Endodermal cell (in vitro differentiated cells): ENCODE measurements around the gene CFAP77. TPM values are rescaled to one million over a fixed set of nuclear protein-coding genes. Genes with fewer than 3 reads are reported as not detected.

Source experiments
- DNase-seq: peaks from one replicate; pipeline ENCODE4 v3.0.0-alpha.2; 2017
- H3K27ac ChIP-seq: 2 replicates; pipeline ENCODE4 v1.5.1; 2013; ENCODE audit warnings: mild to moderate bottlenecking, low read depth, low read length, moderate library complexity
- H3K27me3 ChIP-seq: 2 replicates; pipeline ENCODE4 v1.6.1; 2013; ENCODE audit warnings: mild to moderate bottlenecking, low read length, moderate library complexity; ENCODE audit not compliant: insufficient read depth, control insufficient read depth, poor library complexity, severe bottlenecking
- H3K36me3 ChIP-seq: 2 replicates; pipeline ENCODE4 v1.7.0; 2013; ENCODE audit warnings: mild to moderate bottlenecking, low read length, moderate library complexity; ENCODE audit not compliant: control insufficient read depth, insufficient read depth
- H3K4me1 ChIP-seq: one replicate; pipeline ENCODE4 v1.7.0; 2013; ENCODE audit warnings: low read length; ENCODE audit not compliant: control insufficient read depth, insufficient read depth
- H3K4me3 ChIP-seq: 2 replicates; pipeline ENCODE4 v1.5.1; 2013; ENCODE audit warnings: mild to moderate bottlenecking, low read length, moderate library complexity
- H3K9ac ChIP-seq: 2 replicates; pipeline ENCODE4 v1.6.1; 2013; ENCODE audit warnings: mild to moderate bottlenecking, low read length, moderate library complexity; ENCODE audit not compliant: poor library complexity, severe bottlenecking; ENCODE audit errors: extremely low read depth
- H3K9me3 ChIP-seq: 2 replicates; pipeline ENCODE4 v1.6.1; 2013; ENCODE audit warnings: mild to moderate bottlenecking, low read length, moderate library complexity; ENCODE audit not compliant: control insufficient read depth
- H3K27ac Mint-ChIP-seq: 2 replicates; pipeline ENCODE4 v1.8.0; 2020; ENCODE audit warnings: mixed read lengths
- H3K27me3 Mint-ChIP-seq: 2 replicates; pipeline ENCODE4 v1.8.0; 2021; ENCODE audit warnings: mild to moderate bottlenecking, mixed read lengths; ENCODE audit not compliant: insufficient read depth
- H3K36me3 Mint-ChIP-seq: 2 replicates; pipeline ENCODE4 v1.8.0; 2020; ENCODE audit warnings: low read depth, mixed read lengths
- H3K4me1 Mint-ChIP-seq: 2 replicates; pipeline ENCODE4 v1.8.0; 2020; ENCODE audit warnings: mixed read lengths
- H3K4me3 Mint-ChIP-seq: 2 replicates; pipeline ENCODE4 v1.8.0; 2020; ENCODE audit warnings: mild to moderate bottlenecking, moderate library complexity, mixed read lengths
- H3K9me3 Mint-ChIP-seq: 2 replicates; pipeline ENCODE4 v1.8.0; 2020; ENCODE audit warnings: mild to moderate bottlenecking, mixed read lengths
- WGBS, 2 experiments: methylation state at CpG; one replicate each; pipeline versions ENCODE4 v1.1.5 to v1.1.7; 2013; ENCODE audit warnings: missing lambda C conversion rate in 2 of 2, mixed read lengths in 1 of 2; ENCODE audit not compliant: insufficient coverage in 1 of 2, insufficient read length in 1 of 2; 5-methylcytosine and 5-hydroxymethylcytosine counted together
- total RNA-seq, 2 donors: library from RNA; stranded (reverse); fragmentation: NEBNext Ultra II Directional in 1 of 2; extraction: Animal tissue kit (Norgen Biotek cat#: 25700) in 1 of 2; gene quantifications; 2 replicates in 1 of 2; 3 replicates in 1 of 2; pipeline ENCODE4 v1.2.1, GENCODE V29; 2021
- TF ChIP-seq, protein P1 (sequence below): fragments of 200-600 bp; sonication (generic); conservative IDR thresholded peaks from 2 replicates; pipeline ENCODE4 v1.5.0; 2021; ENCODE audit warnings: antibody characterized with exemption, mild to moderate bottlenecking

CFAP77 gene
- total RNA-seq, 2 donors from 2014 or later, result 1.7 to 2.2 TPM

DNA sequence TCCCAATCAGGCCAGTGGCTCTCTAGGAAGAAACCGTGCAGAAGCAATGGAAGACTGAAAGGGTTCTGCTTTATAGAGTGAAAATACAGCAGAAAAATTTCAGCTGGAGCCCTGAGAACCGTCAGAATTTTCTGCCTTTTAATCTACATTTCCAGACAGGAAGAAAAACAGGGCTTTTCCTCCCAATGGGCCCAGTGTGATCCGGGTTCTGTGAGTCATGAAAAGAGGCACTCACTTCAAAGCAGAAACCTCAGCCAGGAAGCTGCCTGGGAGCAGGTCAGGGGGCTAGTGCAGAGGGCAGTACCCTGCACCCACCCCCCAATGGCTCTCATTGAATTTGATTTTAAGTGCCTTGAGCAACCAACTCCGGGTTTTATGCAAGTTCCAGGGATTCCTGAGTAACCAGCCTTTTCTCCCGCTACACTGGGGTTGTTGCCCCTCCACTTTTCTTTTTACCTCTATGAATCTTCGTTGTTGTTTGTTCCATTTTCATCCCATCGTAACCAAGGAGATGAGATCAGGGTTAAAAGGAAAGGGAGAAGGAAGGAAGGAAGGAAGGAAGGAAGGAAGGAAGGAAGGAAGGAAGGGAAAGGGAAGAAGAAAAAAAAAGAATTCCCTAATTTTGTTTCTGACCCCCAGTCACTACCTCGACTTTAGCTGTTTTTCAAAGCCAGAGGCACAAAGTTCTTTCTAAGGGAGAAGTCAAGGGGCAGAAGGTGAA, 173.7 kb downstream of the CFAP77 start:
- TF ChIP-seq, protein P1, sequence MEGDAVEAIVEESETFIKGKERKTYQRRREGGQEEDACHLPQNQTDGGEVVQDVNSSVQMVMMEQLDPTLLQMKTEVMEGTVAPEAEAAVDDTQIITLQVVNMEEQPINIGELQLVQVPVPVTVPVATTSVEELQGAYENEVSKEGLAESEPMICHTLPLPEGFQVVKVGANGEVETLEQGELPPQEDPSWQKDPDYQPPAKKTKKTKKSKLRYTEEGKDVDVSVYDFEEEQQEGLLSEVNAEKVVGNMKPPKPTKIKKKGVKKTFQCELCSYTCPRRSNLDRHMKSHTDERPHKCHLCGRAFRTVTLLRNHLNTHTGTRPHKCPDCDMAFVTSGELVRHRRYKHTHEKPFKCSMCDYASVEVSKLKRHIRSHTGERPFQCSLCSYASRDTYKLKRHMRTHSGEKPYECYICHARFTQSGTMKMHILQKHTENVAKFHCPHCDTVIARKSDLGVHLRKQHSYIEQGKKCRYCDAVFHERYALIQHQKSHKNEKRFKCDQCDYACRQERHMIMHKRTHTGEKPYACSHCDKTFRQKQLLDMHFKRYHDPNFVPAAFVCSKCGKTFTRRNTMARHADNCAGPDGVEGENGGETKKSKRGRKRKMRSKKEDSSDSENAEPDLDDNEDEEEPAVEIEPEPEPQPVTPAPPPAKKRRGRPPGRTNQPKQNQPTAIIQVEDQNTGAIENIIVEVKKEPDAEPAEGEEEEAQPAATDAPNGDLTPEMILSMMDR, result no peak
- Mint-ChIP-seq H3K4me1 (peaks cover 23% of the 10 kb centered on the region), H3K4me3 (no peak overlapping the region), H3K36me3 (no peaks in the 10 kb centered on the region), H3K27me3 (peaks cover 99% of the 10 kb centered on the region), H3K27ac (no peak overlapping the region), H3K9me3 (no peaks in the 10 kb centered on the region)
- Histone ChIP-seq H3K9me3 (no peaks in the 10 kb centered on the region), H3K36me3 (no peaks in the 10 kb centered on the region), H3K27me3 (peaks cover 100% of the 10 kb centered on the region), H3K27ac (no peak overlapping the region), H3K9ac (no peak overlapping the region), H3K4me1 (peaks cover 7% of the 10 kb centered on the region), H3K4me3 (no peak overlapping the region)
- no peak for DNase-seq
- WGBS, 2 experiments, result 0 to 13% methylated on average over 3 to 8 of the region's 8 CpGs

DNA sequence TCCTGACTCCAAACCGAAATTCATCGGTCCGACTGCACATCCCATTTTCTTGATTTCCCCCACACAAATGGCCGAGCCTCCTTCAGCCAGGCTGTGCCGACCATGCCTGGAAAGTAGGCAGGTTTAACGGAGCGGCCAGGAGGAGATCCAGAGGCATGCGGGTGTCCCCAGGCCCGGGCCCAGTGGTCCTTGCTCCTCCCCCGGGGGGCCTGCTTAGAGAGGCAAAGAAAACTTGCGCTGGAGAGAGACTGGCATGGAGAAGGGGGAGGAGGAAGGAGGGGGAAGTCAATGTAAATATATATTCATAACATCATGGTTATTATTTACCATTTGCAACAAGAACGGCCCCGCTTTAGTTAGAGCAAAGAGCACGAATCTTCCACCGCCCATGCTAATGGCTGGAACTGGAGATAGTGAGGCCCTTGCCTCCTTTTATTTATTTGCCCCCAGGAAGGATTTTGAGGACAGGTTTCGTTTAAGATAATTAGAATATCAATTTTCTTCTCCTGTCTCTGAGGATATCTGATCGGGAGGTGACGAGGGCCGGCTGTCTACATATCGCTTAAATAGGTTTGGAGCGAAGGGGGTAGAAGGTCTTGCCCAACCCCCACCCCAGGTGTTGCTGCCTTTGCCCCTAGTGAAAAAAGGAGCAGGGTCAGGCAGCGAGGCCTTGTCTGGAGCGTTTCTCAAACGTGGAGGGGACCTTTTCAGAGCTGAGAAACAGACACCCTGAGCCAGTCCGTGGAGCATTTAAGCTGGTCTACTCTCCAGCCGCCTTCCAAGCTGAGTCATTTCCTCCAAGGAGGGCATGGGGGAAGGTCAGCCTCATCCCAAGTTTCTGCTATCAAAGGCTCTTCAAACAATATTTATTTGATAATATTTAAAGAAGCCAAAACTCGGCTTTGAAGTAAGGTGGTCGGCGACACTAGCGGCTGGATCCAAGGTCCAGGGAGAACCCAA, 174.9 kb downstream of the CFAP77 start:
- H3K4me1 Mint-ChIP-seq, result peaks cover 23% of the 10 kb centered on the region
- TF ChIP-seq, protein P1, result no peak
- Histone ChIP-seq H3K4me1 (peaks cover 7% of the 10 kb centered on the region), H3K27ac (no peak overlapping the region), H3K36me3 (no peaks in the 10 kb centered on the region), H3K4me3 (no peak overlapping the region), H3K27me3 (peaks cover 100% of the 10 kb centered on the region), H3K9ac (no peak overlapping the region), H3K9me3 (no peaks in the 10 kb centered on the region)
- DNase-seq, result peak; percentile 65
- peaks cover 97% of the 10 kb centered on the region for H3K27me3 Mint-ChIP-seq
- H3K4me3 Mint-ChIP-seq, result no peak overlapping the region
- no peaks in the 10 kb centered on the region for H3K9me3 Mint-ChIP-seq
- H3K36me3 Mint-ChIP-seq, result no peaks in the 10 kb centered on the region
- WGBS, 2 experiments, result 7 to 8% methylated on average over 10 to 29 of the region's 30 CpGs
- H3K27ac Mint-ChIP-seq, result no peak overlapping the region

DNA sequence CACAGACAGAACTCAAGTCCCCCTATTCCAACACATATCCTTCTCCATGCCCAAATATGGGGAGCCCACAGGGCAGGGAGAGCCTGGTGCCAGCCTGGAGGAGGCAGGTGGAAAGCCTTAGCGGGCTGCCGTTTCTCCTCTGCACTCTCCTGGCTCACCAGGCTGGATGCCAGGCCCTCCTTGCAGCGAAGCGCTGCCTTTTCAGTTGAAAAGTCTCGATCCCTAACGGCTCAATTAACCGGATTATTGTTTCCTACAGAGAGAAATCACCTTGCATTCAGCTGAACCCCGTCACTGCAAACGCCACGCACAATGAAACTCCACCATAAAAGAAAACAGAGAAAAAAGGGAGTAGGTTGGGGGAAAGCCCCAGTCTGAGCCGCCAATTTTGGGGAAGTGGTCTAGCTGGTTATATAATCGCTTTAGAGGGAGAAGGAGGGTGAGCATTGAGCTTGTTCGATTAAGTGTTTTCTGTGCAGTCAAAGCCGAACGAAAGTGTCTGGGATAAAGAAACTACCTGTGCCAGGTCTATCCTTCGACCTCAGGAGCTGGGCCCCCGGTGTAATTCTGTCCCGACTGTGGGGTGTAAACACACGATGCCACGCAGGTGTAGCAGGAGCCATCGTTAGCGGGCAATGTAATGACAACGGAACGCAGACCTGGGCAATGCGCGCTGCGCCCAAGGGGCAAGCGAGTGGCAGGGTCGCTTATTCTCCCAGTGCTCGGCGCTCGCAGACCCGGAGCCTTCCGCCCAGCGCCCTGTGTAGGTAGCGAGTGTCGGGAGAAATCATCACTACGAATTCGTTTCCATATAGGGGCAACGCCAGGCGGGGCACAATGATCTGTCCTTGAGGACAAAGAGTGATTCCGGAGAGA, 176.2 kb downstream of the CFAP77 start:
- H3K9ac ChIP-seq, result no peak overlapping the region
- H3K36me3 ChIP-seq, result no peaks in the 10 kb centered on the region
- no peak overlapping the region for H3K27ac ChIP-seq
- H3K4me3 ChIP-seq, result no peak overlapping the region
- no peaks in the 10 kb centered on the region for H3K9me3 ChIP-seq
- peak; percentile 63 for DNase-seq
- Mint-ChIP-seq H3K36me3 (no peaks in the 10 kb centered on the region), H3K4me1 (peaks cover 27% of the 10 kb centered on the region), H3K27me3 (peaks cover 95% of the 10 kb centered on the region), H3K9me3 (no peaks in the 10 kb centered on the region), H3K27ac (no peak overlapping the region), H3K4me3 (peak overlapping the region; percentile 31)
- peaks cover 100% of the 10 kb centered on the region for H3K27me3 ChIP-seq
- WGBS, 2 experiments, result 3 to 4% methylated on average over 33 to 42 of the region's 42 CpGs
- H3K4me1 ChIP-seq, result peaks cover 7% of the 10 kb centered on the region
- TF ChIP-seq, protein P1, result no peak
